GM18517 (cell line): ENCODE results near the gene IRGQ.
"Not testable (repeated sequence)": the region's sequence is repeated elsewhere in the genome, so short reads cannot be mapped to it uniquely, and the experiment has no call there.

Experiments
- ATAC-seq: cut with Tn5 transposase; IDR thresholded peaks from one replicate; pipeline ENCODE4 v1.9.1; 2021; ENCODE audit warnings: mild to moderate bottlenecking, moderate library complexity; ENCODE audit not compliant: unreplicated experiment

Gene IRGQ

GRCh38 chr19:43599635-43600295 lies 3.8 kb upstream of the IRGQ start:
- ATAC-seq = no peak

- ATAC-seq = no peak
Observed at GRCh38 chr19:43598445-43599240, 2.7 kb upstream of the IRGQ start.

DNA sequence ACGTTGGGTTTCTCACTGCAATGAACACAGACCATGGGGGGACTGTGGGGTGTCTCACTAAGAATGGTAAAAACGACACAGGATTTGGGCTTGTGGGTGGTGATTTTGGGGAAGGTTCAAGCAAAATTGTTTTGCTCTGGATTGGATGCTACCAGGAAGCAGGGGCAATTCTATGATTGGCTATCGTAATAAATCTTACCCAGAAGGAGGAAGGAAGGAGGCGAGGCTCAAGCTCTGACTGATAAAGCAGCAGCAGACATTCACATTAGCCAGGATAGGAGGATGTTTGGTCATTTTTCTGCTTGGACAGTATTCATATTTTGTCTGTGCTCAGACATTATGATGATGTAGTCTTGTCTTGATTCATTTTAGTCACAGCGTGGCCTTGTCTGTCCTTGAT lies 1.9 kb upstream of the IRGQ start:
- no peak for ATAC-seq

DNA sequence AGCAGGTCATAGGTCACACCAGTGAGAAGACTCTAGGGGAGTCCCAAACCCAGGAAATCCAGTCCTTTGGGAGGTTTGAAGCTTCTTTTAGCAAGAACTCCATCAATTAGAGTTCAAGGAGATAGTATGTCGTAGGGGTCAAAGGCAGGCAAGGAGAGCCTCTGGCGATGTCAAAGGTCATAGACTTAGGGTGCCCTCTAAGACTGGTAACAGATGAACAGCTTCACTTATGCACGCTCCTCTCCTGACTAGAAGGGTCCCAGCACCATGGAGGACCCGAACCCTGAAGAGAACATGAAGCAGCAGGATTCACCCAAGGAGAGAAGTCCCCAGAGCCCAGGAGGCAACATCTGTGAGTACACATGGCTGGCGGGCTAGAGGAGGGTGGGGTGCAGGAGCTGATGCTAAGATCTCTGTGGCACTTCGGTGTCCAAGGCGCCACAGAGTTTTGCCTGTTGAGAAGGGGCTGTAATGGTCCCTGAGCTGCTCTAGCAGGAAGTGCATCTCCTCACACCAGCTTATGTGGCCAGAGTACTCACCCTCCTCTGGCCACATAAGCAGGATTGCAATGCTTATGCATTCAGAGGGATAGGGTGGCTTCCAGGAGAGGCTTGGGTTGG lies 1.0 kb upstream of the IRGQ start:
- no peak for ATAC-seq

GRCh38 chr19:43595605-43595998 lies 332 bp downstream of the IRGQ start:
- ATAC-seq = peak; percentile 12

DNA sequence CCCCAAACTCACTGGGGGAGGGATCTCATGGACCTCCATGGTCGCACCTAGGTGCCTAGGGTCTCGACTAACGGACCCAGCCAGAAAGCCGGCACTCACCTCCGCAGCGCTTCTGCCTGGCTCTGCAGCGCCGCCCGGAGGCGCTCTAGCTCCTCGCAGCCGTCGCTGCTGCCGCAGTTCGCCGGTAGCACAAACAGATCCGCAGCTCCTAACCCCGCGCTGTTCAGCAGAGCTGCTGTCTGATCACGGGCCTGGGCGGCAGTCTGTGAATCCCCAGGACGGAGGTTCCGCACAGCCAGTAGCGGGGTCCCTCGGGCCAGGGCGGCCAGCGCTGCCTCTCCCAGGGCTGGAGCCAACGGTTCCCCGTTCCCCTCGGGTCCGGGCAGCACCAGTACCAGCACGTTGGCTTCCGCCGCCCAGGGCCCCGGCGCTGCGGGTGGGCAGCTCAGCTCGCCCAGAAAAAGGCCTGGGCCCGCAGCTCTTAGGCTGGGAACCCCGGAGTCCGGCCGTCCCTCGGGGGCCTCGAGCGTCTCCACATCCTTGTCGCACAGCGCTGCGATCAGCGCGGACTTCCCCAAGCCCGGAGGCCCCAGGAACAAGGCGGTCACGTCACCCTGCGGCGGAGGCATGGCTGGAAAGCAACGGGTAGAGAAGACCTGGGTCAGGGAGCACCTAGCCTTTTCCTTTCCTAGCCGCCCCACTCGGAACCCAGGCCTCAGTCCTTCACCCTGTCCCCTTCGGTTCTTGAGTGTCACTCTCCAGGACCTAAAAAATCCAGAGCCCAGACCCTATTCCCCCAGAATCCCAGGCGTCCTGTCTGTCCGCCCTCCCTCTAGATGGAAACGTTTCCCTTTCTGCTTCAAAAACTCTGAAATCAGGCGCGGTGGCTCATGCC lies 977 bp downstream of the IRGQ start:
- ATAC-seq = no peak

GRCh38 chr19:43594081-43594697 lies 1.7 kb downstream of the IRGQ start:
- ATAC-seq = no peak

DNA sequence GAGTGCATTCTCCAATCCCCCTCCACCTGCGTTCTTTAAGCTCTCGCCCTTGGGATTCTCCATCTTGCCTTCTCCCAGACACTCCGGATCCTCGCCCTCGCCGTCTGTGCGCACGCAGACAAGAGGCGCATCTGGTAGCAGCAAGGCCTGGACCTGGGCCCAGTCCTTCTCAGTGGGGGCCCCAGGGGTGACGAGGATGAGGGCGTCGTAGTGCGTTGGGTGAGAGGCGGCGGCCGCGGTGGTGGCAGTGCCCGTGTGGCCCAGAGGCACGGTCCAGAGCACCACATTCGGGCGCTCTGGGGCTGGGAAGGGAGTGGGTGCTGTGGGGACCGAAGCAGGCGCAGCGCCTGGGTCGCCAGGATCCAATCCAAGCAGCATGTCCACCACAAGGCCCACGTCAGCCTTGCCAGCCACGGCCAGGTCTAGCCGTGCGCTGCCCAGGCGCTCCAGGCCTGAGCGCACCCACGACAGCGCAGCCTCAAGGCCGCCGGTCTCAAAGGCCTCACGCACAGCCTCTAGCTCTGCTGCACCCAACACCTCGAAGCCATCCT lies 3.1 kb downstream of the IRGQ start:
- ATAC-seq = no peak

DNA sequence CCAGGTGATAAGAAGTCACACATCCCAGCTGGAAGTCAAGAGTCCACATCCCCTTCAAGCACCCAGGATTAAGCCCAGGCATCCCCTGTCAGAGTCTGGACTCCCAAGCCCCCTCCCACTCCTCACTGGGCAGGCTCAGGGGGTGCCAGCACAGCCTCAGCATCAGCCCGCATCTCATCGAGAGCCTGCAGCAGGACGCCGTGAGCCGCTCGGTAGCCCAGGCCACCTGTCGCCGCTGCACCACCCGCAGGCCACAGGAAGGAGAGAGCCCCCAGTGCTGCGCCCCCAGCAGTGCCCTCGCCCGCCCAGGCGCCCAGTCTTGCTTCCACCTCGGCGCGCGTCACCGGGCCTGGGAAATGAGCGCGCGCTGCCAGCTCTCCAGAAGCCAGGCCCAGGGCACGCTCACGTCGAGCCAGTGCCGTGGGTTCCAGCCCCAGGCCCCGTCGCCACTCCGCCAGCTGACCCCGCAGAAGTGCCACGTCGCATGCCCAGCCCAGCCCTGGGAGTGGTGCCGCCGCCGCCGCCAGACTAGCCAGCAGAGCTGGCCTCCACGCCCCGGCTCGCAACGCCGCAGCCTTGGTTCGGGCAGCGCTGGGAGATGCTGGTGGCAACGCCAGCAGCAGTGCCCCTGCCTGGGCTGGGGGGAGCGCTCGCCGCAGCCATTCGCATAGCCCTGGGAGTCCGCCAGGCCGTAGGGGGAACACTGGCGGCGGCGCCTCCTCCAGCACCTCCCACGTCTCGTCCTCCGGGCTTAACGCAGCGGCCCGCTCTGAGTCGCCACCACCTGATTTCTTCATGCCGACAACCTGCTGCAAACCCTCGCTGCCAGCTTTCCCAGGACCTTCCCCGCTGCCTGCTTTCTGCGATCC lies 3.8 kb downstream of the IRGQ start:
- ATAC-seq = no peak

DNA sequence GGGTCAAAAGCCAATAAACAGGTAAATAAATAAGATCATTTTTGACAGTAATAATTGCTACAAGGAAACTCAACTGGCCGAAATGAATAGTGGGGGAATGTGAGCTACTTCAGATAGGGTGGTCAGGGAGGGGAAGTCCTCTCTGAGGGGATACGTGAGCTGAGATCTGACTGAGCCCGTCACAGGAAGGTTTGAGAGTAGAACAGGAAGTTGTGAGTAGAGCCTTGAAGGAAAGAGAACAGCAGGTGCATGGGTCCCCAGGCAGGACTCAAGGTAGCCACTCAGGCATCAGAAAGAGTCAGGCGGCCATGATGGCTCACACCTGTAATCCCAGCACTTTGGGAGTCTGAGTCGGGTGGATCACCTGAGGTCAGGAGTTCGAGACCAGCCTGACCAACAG lies 6.3 kb downstream of the IRGQ start:
- no peak for ATAC-seq

DNA sequence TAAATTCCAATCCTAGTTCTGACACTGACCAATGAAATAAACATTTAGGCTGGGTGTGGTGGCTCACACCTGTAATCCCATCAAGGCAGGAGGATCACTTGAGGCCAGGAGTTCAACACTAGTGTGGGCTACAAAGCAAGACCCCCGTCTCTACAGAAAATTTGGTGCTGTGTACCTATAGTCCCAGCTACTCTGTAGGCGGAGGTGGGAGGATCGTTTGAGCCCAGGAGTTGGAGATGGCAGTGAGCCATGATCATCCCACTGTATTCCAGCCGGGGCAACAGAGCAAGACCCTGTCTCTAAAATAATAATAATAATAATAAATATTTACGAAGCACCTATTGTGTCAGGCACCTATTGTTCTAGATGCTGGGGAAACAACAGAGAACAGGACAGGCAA lies 6.7 kb downstream of the IRGQ start:
- no peak for ATAC-seq

DNA sequence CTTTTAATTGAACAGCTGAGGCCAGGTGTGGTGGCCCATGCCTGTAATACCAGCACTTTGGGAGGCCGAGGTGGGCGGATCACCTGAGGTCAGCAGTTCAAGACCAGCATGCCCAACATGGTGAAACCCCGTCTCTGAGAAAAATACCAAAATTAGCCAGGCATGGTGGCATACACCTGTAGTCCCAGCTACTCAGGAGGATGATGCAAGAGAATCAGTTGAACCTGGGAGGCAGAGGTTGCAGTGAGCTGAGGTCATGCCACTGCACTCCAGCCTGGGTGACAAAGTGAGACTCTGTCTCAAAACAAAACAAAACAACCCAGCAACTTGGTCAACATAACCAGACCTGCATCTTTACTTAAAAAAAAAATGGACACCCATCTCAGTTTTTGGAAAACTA lies 8.9 kb downstream of the IRGQ start:
- ATAC-seq = not testable (repeated sequence)

- no peak for ATAC-seq
Observed at GRCh38 chr19:43586346-43586745, 9.6 kb downstream of the IRGQ start.

- ATAC-seq = no peak
Observed at GRCh38 chr19:43584484-43584883, 11.4 kb downstream of the IRGQ start.

DNA sequence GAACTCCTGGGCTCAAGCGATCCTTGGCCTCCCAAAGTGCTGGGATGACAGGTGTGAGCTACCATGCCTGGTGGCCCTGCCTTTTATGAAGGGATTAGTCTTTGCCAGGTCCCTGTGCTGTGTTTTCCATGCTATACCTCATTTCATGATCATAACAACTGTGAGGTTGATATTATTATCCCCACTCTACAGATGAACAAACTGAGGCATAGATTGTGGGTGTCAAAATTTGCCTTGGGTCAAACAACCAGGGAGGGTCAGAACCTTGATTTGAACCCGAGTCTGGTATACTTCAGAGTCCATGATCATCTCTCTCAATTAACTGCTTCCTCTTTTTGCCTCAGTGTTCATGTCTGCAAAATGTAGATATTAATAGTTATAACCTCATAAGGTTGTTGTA lies 13.4 kb downstream of the IRGQ start:
- no peak for ATAC-seq

DNA sequence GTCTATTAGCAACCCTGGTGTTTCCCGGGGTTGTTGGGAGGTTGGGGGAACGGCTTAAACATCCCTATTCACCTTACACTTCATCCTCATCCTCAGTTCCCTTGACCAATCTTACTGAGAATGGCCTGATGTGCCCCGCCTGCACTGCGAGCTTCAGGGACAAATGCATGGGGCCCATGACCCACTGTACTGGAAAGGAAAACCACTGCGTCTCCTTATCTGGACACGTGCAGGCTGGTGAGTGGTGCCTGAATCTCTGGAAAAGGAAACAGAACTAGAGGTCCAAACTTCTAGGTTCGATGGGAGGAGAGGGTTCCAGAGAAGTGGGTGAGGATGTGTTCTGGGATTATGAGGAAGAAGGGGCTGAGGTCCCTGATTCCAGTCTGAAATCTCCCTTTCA lies 14.5 kb downstream of the IRGQ start:
- ATAC-seq = no peak

GRCh38 chr19:43578787-43579186 lies 17.1 kb downstream of the IRGQ start:
- no peak for ATAC-seq

DNA sequence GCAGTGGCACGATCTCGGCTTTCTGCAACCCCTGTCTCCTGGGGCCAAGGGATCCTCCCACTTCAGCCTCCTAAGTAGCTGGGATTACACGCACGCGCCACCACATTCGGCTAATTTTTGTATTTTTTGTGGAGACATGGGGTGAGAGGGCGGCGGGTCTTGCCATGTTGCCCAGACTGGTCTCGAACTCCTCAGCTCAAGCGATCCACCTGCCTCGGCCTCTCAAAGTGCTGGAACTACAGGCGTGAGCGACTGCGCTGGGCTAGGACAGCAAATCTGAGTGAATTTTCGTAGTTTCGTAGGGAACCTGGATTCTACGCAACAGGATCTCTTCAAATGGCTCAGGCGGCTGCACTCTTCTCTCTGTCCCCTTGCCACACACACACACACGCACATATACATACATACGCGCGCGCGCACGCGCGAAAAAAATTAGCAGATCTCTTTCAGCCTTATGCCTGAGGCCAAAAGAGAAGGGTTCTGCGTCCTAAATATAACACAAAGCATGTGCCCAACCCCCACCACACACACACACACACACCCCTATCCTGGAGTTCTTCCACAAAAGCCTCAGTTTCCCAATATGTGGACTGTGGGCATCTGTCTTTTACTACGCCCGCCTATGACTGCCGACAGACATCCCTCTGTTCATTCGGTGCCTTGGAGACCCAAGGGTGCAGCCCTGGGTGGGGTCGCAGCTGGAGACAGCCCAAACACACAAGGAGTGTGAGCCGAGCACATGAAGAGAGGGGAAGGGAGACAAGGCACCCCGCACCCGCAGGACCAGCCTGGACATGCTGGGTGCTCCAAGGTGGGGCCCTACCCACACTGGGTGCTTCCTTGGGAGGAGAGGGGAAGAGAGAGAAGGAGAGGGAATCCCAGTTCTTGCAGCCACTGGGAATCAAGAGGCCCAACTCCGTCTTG lies 19.7 kb downstream of the IRGQ start:
- ATAC-seq = no peak
